Naive B cell (primary cell): ENCODE measurements around the gene NFATC1. TPM values are rescaled to one million over a fixed set of nuclear protein-coding genes. Genes with fewer than 3 reads are reported as not detected.

Experiments
- ATAC-seq, 2 donors: fragments of 150-1000 bp; cut with Tn5 transposase; 2 replicates each; pipeline ENCODE4 v1.10.0; 2021; ENCODE audit warnings: low read depth in 2 of 2, mild to moderate bottlenecking in 2 of 2, moderate library complexity in 2 of 2
- DNase-seq: peaks from one replicate; pipeline ENCODE4 v3.0.0; 2022
- H3K27ac Mint-ChIP-seq, 6 donors: one replicate each; pipeline ENCODE4 v1.8.0; 2020 to 2022; ENCODE audit warnings: mild to moderate bottlenecking in 6 of 6, mixed read lengths in 6 of 6, moderate library complexity in 5 of 6, inconsistent platforms in 2 of 6
- H3K27me3 Mint-ChIP-seq, 3 donors: one replicate each; pipeline ENCODE4 v1.8.0; 2021 to 2022; ENCODE audit warnings: mixed read lengths in 3 of 3, mild to moderate bottlenecking in 1 of 3
- H3K36me3 Mint-ChIP-seq, 2 donors: one replicate each; pipeline ENCODE4 v1.8.0; 2020 to 2022; ENCODE audit warnings: mixed read lengths in 2 of 2, inconsistent platforms in 1 of 2, mild to moderate bottlenecking in 1 of 2
- H3K4me1 Mint-ChIP-seq, 3 donors: one replicate each; pipeline ENCODE4 v1.8.0; 2020 to 2022; ENCODE audit warnings: mixed read lengths in 3 of 3, inconsistent platforms in 1 of 3, mild to moderate bottlenecking in 1 of 3, moderate library complexity in 1 of 3
- H3K4me3 Mint-ChIP-seq, 8 donors: one replicate each; pipeline ENCODE4 v1.8.0; 2020 to 2022; ENCODE audit warnings: mild to moderate bottlenecking in 8 of 8, mixed read lengths in 8 of 8, moderate library complexity in 8 of 8, inconsistent platforms in 2 of 8
- H3K9me3 Mint-ChIP-seq, 7 donors: one replicate each; pipeline ENCODE4 v1.8.0; 2020 to 2022; ENCODE audit warnings: mixed read lengths in 7 of 7, mild to moderate bottlenecking in 5 of 7, inconsistent platforms in 2 of 7, moderate library complexity in 1 of 7
- polyA plus RNA-seq, 6 donors: library from polyadenylated mRNA; unstranded; fragments of 300-500 nt; fragmentation: Illumina TruSeq; gene quantifications; one replicate each; pipeline ENCODE4 v1.2.3, GENCODE V29; 2021; ENCODE audit warnings: low read depth in 6 of 6

The NFATC1 gene
- polyA plus RNA-seq, 6 donors from 2014 or later, result 35.7 to 77.8 (median 51.1) TPM

- DNase-seq, result no peak
- Mint-ChIP-seq H3K4me1 (peaks cover 10 to 13% (median 11%) of the 10 kb centered on the region in 3 donors), H3K36me3 (peaks cover 5% of the 10 kb centered on the region in 2 donors), H3K27ac (no peak overlapping the region), H3K9me3 (no peaks in the 10 kb centered on the region), H3K27me3 (no peaks in the 10 kb centered on the region), H3K4me3 (no peak overlapping the region)
- ATAC-seq, result no peak
These were observed 135.1 kb downstream of the NFATC1 start for GRCh38 chr18:79530821-79531220.

- Mint-ChIP-seq H3K27me3 (no peaks in the 10 kb centered on the region), H3K36me3 (peaks cover 5% of the 10 kb centered on the region in 2 donors), H3K4me1 (peaks cover 6 to 11% (median 10%) of the 10 kb centered on the region in 3 donors), H3K9me3 (no peaks in the 10 kb centered on the region), H3K4me3 (peak overlapping the region in 1 of 8 donors; percentile 10), H3K27ac (peak overlapping the region in 1 of 6 donors; percentile 75)
- DNase-seq (no peak), ATAC-seq (no peak)
These were observed 135.7 kb downstream of the NFATC1 start for GRCh38 chr18:79531386-79531785.

GRCh38 chr18:79531926-79532312 lies 136.2 kb downstream of the NFATC1 start:
- Mint-ChIP-seq H3K27me3 (no peaks in the 10 kb centered on the region), H3K4me3 (no peak overlapping the region), H3K9me3 (no peaks in the 10 kb centered on the region), H3K4me1 (peaks cover 6 to 11% (median 10%) of the 10 kb centered on the region in 3 donors), H3K36me3 (peaks cover 5% of the 10 kb centered on the region in 2 donors), H3K27ac (no peak overlapping the region)
- no peak for ATAC-seq
- no peak for DNase-seq

- Mint-ChIP-seq H3K4me3 (no peak overlapping the region), H3K36me3 (peaks cover 5% of the 10 kb centered on the region in 2 donors), H3K27ac (peak overlapping the region in 1 of 6 donors; percentile 80), H3K27me3 (no peaks in the 10 kb centered on the region), H3K9me3 (peaks cover 0 to under 1% (median 0%) of the 10 kb centered on the region in 7 donors), H3K4me1 (peaks cover 6 to 11% (median 10%) of the 10 kb centered on the region in 3 donors)
- ATAC-seq (no peak), DNase-seq (no peak)
These were observed 136.7 kb downstream of the NFATC1 start for GRCh38 chr18:79532313-79533007.

GRCh38 chr18:79533146-79533545 lies 137.4 kb downstream of the NFATC1 start:
- Mint-ChIP-seq H3K36me3 (peaks cover 2 to 5% of the 10 kb centered on the region in 2 donors), H3K4me1 (peaks cover 6 to 11% (median 10%) of the 10 kb centered on the region in 3 donors), H3K4me3 (no peak overlapping the region), H3K9me3 (peaks cover 0 to 5% (median 0%) of the 10 kb centered on the region in 7 donors), H3K27me3 (no peaks in the 10 kb centered on the region), H3K27ac (no peak overlapping the region)
- ATAC-seq, result no peak
- DNase-seq, result no peak

GRCh38 chr18:79533591-79533990 lies 137.9 kb downstream of the NFATC1 start:
- Mint-ChIP-seq H3K36me3 (peaks cover 5% of the 10 kb centered on the region in 2 donors), H3K27ac (no peak overlapping the region), H3K27me3 (no peaks in the 10 kb centered on the region), H3K4me3 (no peak overlapping the region), H3K4me1 (peaks cover 5 to 11% (median 10%) of the 10 kb centered on the region in 3 donors), H3K9me3 (peaks cover 0 to 7% (median 0%) of the 10 kb centered on the region in 7 donors)
- ATAC-seq (no peak), DNase-seq (no peak)

- peaks cover 6% of the 10 kb centered on the region in 2 donors for H3K36me3 Mint-ChIP-seq
- H3K27ac Mint-ChIP-seq, result no peak overlapping the region
- no peaks in the 10 kb centered on the region for H3K27me3 Mint-ChIP-seq
- peaks cover 0 to 7% (median 0%) of the 10 kb centered on the region in 7 donors for H3K9me3 Mint-ChIP-seq
- no peak for DNase-seq
- peak overlapping the region in 1 of 8 donors; percentile 55 for H3K4me3 Mint-ChIP-seq
- no peak for ATAC-seq
- H3K4me1 Mint-ChIP-seq, result peaks cover 0 to 7% (median 5%) of the 10 kb centered on the region in 3 donors
These were observed 138.6 kb downstream of the NFATC1 start for GRCh38 chr18:79534356-79534755.

GRCh38 chr18:79537758-79538157 lies 142.0 kb downstream of the NFATC1 start:
- DNase-seq (no peak), ATAC-seq (no peak)
- H3K36me3 Mint-ChIP-seq, result peaks cover 8 to 11% of the 10 kb centered on the region in 2 donors
- peaks cover 0 to 10% (median 3%) of the 10 kb centered on the region in 7 donors for H3K9me3 Mint-ChIP-seq
- no peaks in the 10 kb centered on the region for H3K27me3 Mint-ChIP-seq
- no peak overlapping the region for H3K4me3 Mint-ChIP-seq
- peaks cover 0 to 13% (median 6%) of the 10 kb centered on the region in 3 donors for H3K4me1 Mint-ChIP-seq
- H3K27ac Mint-ChIP-seq, result peak overlapping the region in 1 of 6 donors; percentile 47

- ATAC-seq (no peak), DNase-seq (no peak)
- peaks cover 0 to 10% (median 3%) of the 10 kb centered on the region in 7 donors for H3K9me3 Mint-ChIP-seq
- H3K4me3 Mint-ChIP-seq, result no peak overlapping the region
- no peaks in the 10 kb centered on the region for H3K27me3 Mint-ChIP-seq
- H3K4me1 Mint-ChIP-seq, result peaks cover 0 to 13% (median 6%) of the 10 kb centered on the region in 3 donors
- peak overlapping the region in 1 of 6 donors; percentile 72 for H3K27ac Mint-ChIP-seq
- H3K36me3 Mint-ChIP-seq, result peaks cover 8 to 11% of the 10 kb centered on the region in 2 donors
These were observed 142.9 kb downstream of the NFATC1 start for GRCh38 chr18:79538635-79539034.

GRCh38 chr18:79540161-79540903 lies 144.6 kb downstream of the NFATC1 start:
- no peaks in the 10 kb centered on the region for H3K27me3 Mint-ChIP-seq
- H3K27ac Mint-ChIP-seq, result peak overlapping the region in 2 of 6 donors; percentile 23 to 58
- H3K4me1 Mint-ChIP-seq, result peaks cover 0 to 14% (median 6%) of the 10 kb centered on the region in 3 donors
- H3K4me3 Mint-ChIP-seq, result no peak overlapping the region
- peaks cover 0 to 10% (median 3%) of the 10 kb centered on the region in 7 donors for H3K9me3 Mint-ChIP-seq
- ATAC-seq (no peak), DNase-seq (no peak)
- H3K36me3 Mint-ChIP-seq, result peaks cover 8 to 11% of the 10 kb centered on the region in 2 donors

- H3K27ac Mint-ChIP-seq, result peak overlapping the region in 2 of 6 donors; percentile 10 to 84
- DNase-seq, result no peak
- ATAC-seq, result no peak
- H3K4me3 Mint-ChIP-seq, result peak overlapping the region in 1 of 8 donors; percentile 57
- peaks cover 8 to 11% of the 10 kb centered on the region in 2 donors for H3K36me3 Mint-ChIP-seq
- H3K4me1 Mint-ChIP-seq, result peaks cover 0 to 14% (median 6%) of the 10 kb centered on the region in 3 donors
- peaks cover 0 to 10% (median 3%) of the 10 kb centered on the region in 7 donors for H3K9me3 Mint-ChIP-seq
- H3K27me3 Mint-ChIP-seq, result no peaks in the 10 kb centered on the region
These were observed 145.2 kb downstream of the NFATC1 start for GRCh38 chr18:79540904-79541282.

- ATAC-seq, result no peak
- Mint-ChIP-seq H3K9me3 (peaks cover 0 to 10% (median 3%) of the 10 kb centered on the region in 7 donors), H3K27ac (no peak overlapping the region), H3K4me3 (no peak overlapping the region), H3K4me1 (peaks cover 0 to 14% (median 6%) of the 10 kb centered on the region in 3 donors), H3K36me3 (peaks cover 8 to 11% of the 10 kb centered on the region in 2 donors), H3K27me3 (no peaks in the 10 kb centered on the region)
- DNase-seq, result no peak
These were observed 146.5 kb downstream of the NFATC1 start for GRCh38 chr18:79542213-79542612.

GRCh38 chr18:79542876-79543750 lies 147.4 kb downstream of the NFATC1 start:
- H3K4me1 Mint-ChIP-seq, result peaks cover 0 to 14% (median 6%) of the 10 kb centered on the region in 3 donors
- ATAC-seq (no peak), DNase-seq (no peak)
- no peak overlapping the region for H3K4me3 Mint-ChIP-seq
- H3K27ac Mint-ChIP-seq, result peak overlapping the region in 1 of 6 donors; percentile 2
- H3K36me3 Mint-ChIP-seq, result peaks cover 8 to 11% of the 10 kb centered on the region in 2 donors
- H3K9me3 Mint-ChIP-seq, result peaks cover 0 to 10% (median 2%) of the 10 kb centered on the region in 7 donors
- no peaks in the 10 kb centered on the region for H3K27me3 Mint-ChIP-seq
